NCI-H1436 (cell line): ENCODE results near the gene TBC1D3L.
"Not testable (repeated sequence)": the region's sequence is repeated elsewhere in the genome, so short reads cannot be mapped to it uniquely, and the experiment has no call there.

Experiments used
- DNase-seq: peaks from one replicate; lab custom pipeline; 2025; lab: John Stamatoyannopoulos, UW

TBC1D3L gene

DNA sequence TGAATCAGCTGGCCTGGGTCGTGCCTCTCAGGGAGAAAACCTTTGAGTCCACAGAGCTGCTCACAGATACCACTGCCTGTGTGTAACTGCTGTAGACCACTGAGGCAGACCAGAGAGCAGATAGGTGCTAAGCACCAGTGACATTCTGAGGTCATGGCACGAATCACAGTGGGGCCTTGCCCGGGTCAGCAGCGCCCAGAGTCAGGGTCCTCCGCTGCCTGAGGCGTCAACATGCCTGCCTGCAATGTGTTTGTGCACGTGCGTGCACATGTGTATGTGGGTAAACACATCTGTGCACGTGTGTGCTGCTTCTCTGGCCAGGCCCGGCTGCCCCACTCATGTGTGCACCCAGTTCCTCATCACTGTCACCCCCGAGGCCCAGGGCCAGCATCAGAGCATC, at the start of gene TBC1D3L:
TBC1D3L (minus strand) TSS at position 101 of the 400 bp plus-strand sequence. CDS start 1,540 bp downstream, outside the sequence.
- DNase-seq: not testable (repeated sequence)

GRCh38 chr17:38003676-38004075, 14.8 kb upstream of the TBC1D3L start, which contains the start of gene TBC1D3D:
TSS of gene TBC1D3D (plus strand) at chr17:38003976. CDS start at chr17:38005561, 1,585 bp downstream.
- not testable (repeated sequence) for DNase-seq
